HS-27A (cell line): ENCODE data around the gene HOXC11.

Source experiments
- DNase-seq: peaks from one replicate; pipeline ENCODE4 v3.0.0-alpha.2; 2012; ENCODE audit warnings: low read depth, missing footprints

Gene HOXC11

GRCh38 chr12:53984901-53985691 is 12.2 kb downstream of the HOXC11 start, which contains the start of gene HOXC10:
TSS of gene HOXC10 (plus strand) at chr12:53985146. CDS start at chr12:53985260, 114 bp downstream.
- peak; percentile 95 for DNase-seq

- DNase-seq = no peak
Measured at GRCh38 chr12:53985692-53985993, 12.7 kb downstream of the HOXC11 start.

GRCh38 chr12:53985994-53986685 is 13.2 kb downstream of the HOXC11 start:
- no peak for DNase-seq

GRCh38 chr12:53986686-53987483 is 14.0 kb downstream of the HOXC11 start:
- no peak for DNase-seq

GRCh38 chr12:53987787-53988230 is 14.9 kb downstream of the HOXC11 start:
- no peak for DNase-seq

- DNase-seq = no peak
Measured at GRCh38 chr12:53988541-53989226, 15.8 kb downstream of the HOXC11 start.

GRCh38 chr12:53989227-53990113 is 16.5 kb downstream of the HOXC11 start:
- DNase-seq = no peak

GRCh38 chr12:53990311-53991076 is 17.6 kb downstream of the HOXC11 start:
- DNase-seq = no peak

GRCh38 chr12:53991077-53991460 is 18.1 kb downstream of the HOXC11 start:
- DNase-seq = no peak

GRCh38 chr12:53992377-53992889 is 19.5 kb downstream of the HOXC11 start:
- no peak for DNase-seq

GRCh38 chr12:53993162-53994008 is 20.5 kb downstream of the HOXC11 start:
- no peak for DNase-seq

- DNase-seq = no peak
Measured at GRCh38 chr12:53994009-53994263, 21.0 kb downstream of the HOXC11 start.

- DNase-seq = no peak
Measured at GRCh38 chr12:53994264-53995001, 21.5 kb downstream of the HOXC11 start.

- peak; percentile 42 for DNase-seq
Measured at GRCh38 chr12:53995002-53995377, 22.1 kb downstream of the HOXC11 start.

- DNase-seq = peak; percentile 58
Measured at GRCh38 chr12:53995378-53996239, 22.7 kb downstream of the HOXC11 start.

GRCh38 chr12:53996240-53997203 is 23.6 kb downstream of the HOXC11 start:
- DNase-seq = no peak
